Kidney epithelial cell (primary cell): ENCODE measurements around the gene PROK2. TPM values are rescaled to one million over a fixed set of nuclear protein-coding genes. Genes with fewer than 3 reads are reported as not detected.

ENCODE experiments used
- DNase-seq: peaks from one replicate; pipeline ENCODE4 v3.0.0-alpha.2; 2010; ENCODE audit warnings: low read depth
- H3K27me3 ChIP-seq: 2 replicates; pipeline ENCODE4 v1.6.0; 2011; ENCODE audit warnings: low read length; ENCODE audit not compliant: control insufficient read depth, insufficient read depth
- H3K36me3 ChIP-seq: 2 replicates; pipeline ENCODE4 v1.5.1; 2011; ENCODE audit warnings: low read length; ENCODE audit not compliant: control insufficient read depth, insufficient read depth
- H3K4me3 ChIP-seq: 2 replicates; pipeline ENCODE4 v1.5.1; 2011; ENCODE audit warnings: low read depth, mild to moderate bottlenecking, control low read depth, low read length
- total RNA-seq: library from RNA; depleted of rRNA; stranded (reverse); fragments of >200 nt; gene quantifications from 2 replicates; pipeline ENCODE4 v1.2.3, GENCODE V29; 2015
- TF ChIP-seq, protein P1 (sequence below): IDR thresholded peaks from 2 replicates; pipeline ENCODE4 v1.5.1; 2011; ENCODE audit warnings: mild to moderate bottlenecking, moderate library complexity, low read length, control low read depth, inconsistent platforms; ENCODE audit not compliant: insufficient read depth, poor library complexity, severe bottlenecking

PROK2 gene
- total RNA-seq, 1 donor from 2014 or later = not detected

DNA sequence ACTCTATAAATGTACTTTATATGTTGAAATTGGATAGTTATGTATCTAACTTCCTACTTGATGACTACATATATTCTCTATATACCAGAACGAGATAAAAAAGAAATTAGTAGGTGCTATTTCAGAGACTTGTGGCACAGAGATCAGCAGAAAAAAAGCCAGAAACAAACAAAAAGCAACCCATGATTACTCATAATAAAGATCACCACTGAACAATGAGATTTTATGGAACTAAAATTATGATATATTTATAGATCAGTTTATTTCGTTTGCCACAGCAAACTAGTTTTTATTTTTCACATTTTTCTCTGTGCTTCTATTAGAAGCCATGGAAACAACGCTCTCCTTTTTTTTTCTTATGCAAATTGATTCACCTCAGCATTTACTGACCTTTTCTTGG is 15.1 kb upstream of the PROK2 start:
- TF ChIP-seq, protein P1, sequence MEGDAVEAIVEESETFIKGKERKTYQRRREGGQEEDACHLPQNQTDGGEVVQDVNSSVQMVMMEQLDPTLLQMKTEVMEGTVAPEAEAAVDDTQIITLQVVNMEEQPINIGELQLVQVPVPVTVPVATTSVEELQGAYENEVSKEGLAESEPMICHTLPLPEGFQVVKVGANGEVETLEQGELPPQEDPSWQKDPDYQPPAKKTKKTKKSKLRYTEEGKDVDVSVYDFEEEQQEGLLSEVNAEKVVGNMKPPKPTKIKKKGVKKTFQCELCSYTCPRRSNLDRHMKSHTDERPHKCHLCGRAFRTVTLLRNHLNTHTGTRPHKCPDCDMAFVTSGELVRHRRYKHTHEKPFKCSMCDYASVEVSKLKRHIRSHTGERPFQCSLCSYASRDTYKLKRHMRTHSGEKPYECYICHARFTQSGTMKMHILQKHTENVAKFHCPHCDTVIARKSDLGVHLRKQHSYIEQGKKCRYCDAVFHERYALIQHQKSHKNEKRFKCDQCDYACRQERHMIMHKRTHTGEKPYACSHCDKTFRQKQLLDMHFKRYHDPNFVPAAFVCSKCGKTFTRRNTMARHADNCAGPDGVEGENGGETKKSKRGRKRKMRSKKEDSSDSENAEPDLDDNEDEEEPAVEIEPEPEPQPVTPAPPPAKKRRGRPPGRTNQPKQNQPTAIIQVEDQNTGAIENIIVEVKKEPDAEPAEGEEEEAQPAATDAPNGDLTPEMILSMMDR = no peak
- DNase-seq = no peak
- Histone ChIP-seq H3K27me3 (peaks cover 6% of the 10 kb centered on the region), H3K4me3 (no peak overlapping the region), H3K36me3 (no peaks in the 10 kb centered on the region)

DNA sequence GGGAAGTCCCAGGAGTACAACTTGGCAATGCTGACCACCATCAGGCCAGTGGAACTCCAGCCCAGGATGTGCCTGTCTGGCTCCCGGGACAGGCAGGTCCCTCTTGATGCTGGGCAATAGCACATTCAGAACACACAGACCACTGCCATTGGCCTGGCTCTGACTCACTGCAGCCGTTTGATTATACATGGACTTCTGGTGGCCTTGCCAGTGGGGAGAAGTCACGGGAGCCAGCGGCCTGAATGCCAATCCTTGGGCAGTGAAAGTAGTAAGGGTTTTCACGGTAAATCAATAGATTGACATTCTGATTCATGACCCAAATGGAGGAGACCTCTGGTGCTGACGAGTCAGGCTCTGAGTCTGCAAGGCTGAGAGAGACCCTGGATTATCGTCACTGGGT is 12.5 kb upstream of the PROK2 start:
- TF ChIP-seq, protein P1 = no peak
- Histone ChIP-seq H3K27me3 (peaks cover 6% of the 10 kb centered on the region), H3K4me3 (no peak overlapping the region), H3K36me3 (no peaks in the 10 kb centered on the region)
- no peak for DNase-seq

DNA sequence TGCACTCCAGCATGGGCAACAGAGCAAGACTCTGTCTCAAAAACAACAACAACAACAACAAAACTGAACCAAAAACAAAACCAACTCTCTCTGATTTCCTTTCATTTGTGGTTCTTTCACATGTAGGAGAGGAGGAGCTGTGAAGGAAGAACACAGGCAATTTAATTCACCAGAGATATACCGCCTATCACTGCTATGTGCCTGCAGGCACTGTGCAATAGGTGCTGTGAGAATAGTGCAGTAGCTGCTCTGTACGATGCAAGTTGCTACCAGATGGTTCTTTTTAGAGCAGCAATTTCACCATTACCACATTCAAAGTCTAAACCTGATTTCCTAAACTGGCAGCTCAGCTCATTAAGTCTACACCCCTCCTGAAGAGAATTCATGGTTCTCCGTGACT is 11.3 kb upstream of the PROK2 start:
- no peak for DNase-seq
- no peak overlapping the region for H3K4me3 ChIP-seq
- H3K36me3 ChIP-seq = no peaks in the 10 kb centered on the region
- peaks cover 6% of the 10 kb centered on the region for H3K27me3 ChIP-seq
- TF ChIP-seq, protein P1 = no peak

DNA sequence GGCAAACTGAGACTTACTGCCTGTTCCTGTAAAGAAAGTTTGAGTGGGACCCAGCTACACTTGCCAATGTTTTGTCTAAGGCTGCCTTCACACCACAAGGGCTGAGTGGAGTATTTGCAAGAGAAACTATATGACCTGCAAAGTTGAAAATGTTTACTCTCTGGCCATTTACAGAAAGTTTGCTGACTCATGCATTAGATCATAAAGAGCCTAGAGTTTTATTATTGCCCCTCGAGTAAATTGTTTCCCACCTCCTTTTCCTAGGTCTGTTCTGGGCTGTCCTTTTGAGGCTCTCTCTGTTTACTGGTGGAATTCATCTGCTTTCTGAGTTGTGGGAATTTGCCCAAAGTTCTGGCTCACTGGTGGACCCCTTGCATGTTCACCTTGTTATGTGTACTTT is 6.7 kb upstream of the PROK2 start:
- Histone ChIP-seq H3K4me3 (no peak overlapping the region), H3K36me3 (no peaks in the 10 kb centered on the region), H3K27me3 (peaks cover 2% of the 10 kb centered on the region)
- TF ChIP-seq, protein P1 = no peak
- no peak for DNase-seq

DNA sequence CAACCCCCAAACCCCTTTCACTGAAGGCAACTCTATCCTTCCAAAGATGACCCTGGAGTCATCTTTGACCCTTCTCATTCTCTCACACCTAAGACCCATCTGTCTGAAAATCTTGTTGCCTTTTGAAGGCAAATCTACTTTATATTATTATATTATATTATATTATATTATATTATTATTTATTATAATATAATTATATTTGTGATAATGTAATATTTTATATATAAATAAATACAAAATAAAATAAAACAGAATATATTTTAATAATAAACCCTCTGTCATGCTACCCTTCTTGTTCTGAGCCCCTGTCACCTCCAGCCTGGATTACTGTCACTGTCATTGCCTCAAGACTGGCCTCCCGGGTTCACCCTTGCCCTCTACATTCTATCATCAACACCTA is 5.0 kb upstream of the PROK2 start:
- DNase-seq = no peak
- peaks cover 10% of the 10 kb centered on the region for H3K27me3 ChIP-seq
- no peak overlapping the region for H3K4me3 ChIP-seq
- TF ChIP-seq, protein P1 = no peak
- H3K36me3 ChIP-seq = no peaks in the 10 kb centered on the region

DNA sequence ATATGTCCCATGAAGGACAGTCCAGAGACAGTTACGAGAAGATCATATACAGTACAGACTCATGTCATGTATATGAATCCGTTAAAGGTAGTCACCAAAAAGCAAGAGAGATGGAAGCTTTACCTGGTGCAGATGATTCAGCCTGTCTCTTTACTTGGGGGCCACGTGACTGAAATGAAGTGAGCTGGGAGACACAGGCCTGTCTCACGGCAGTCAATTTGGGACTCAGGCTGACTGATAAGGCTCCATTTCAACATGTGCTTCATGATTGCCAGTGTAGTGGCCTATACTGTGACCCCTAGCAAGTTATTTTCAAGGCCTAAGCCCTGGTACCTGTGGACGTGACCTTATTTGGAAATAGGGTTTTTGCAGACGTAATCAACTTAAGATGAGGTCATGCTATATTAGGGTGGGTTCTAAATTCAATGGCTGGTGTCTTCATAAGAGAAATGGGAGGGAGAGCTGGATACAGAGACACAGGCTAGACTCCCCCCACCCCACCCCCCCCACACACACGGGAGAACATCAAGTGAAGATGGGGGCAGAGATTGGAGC is 3.0 kb upstream of the PROK2 start:
- Histone ChIP-seq H3K36me3 (no peaks in the 10 kb centered on the region), H3K27me3 (peaks cover 22% of the 10 kb centered on the region), H3K4me3 (no peak overlapping the region)
- TF ChIP-seq, protein P1 = no peak
- DNase-seq = no peak
